Pancreas (tissue), 10 donors: Measurements from ENCODE around the gene MRPS2. TPM values are rescaled to one million over a fixed set of nuclear protein-coding genes. Genes with fewer than 3 reads are reported as not detected.

Experiments used
- ATAC-seq, 4 donors: fragments of 200-7000 bp; cut with Tn5 transposase; one replicate each; pipeline versions ENCODE4 v1.8.0 to v1.9.1; 2020; ENCODE audit warnings: mild to moderate bottlenecking in 4 of 4, moderate library complexity in 4 of 4
- DNase-seq, 6 donors: peaks; one replicate each; pipeline ENCODE4 v3.0.0-alpha.2; 2020
- FAIRE-seq: peaks from 2 replicates; lab custom pipeline; 2012; peaks lifted over from hg19 to GRCh38; lab: Jason Lieb, UNC
- H3K27ac ChIP-seq, 4 donors: fragments of 200-600 bp; sonication (generic); 1 replicate in 3 of 4; 2 replicates in 1 of 4; pipeline versions ENCODE4 v1.5.0 to v1.8.0; 2020
- H3K27me3 ChIP-seq, 4 donors: fragments of 200-600 bp; one replicate each; pipeline ENCODE4 v1.8.0; 2021
- H3K36me3 ChIP-seq, 3 donors: fragments of 200-600 bp; sonication (generic) in 1 of 3; one replicate each; pipeline versions ENCODE4 v1.5.0 to v1.8.0; 2020 to 2021
- H3K4me1 ChIP-seq, 3 donors: fragments of 200-600 bp; one replicate each; pipeline ENCODE4 v1.8.0; 2021
- H3K4me3 ChIP-seq, 4 donors: fragments of 200-600 bp; sonication (generic) in 2 of 4; one replicate each; pipeline versions ENCODE4 v1.5.0 to v1.8.0; 2020 to 2021
- H3K9me3 ChIP-seq, 4 donors: fragments of 200-600 bp; one replicate each; pipeline ENCODE4 v1.8.0; 2021
- CTCF ChIP-seq, 4 donors: fragments of 200-600 bp; sonication (generic) in 3 of 4; IDR thresholded peaks; one replicate each; pipeline versions ENCODE4 v1.5.0 to v1.8.0; 2021; ENCODE audit warnings: antibody characterized with exemption in 4 of 4
- WGBS, 2 donors: extraction: QIAGEN DNeasy Blood & Tissue Kit; methylation state at CpG; one replicate each; pipeline ENCODE4 v1.1.7; 2013; 5-methylcytosine and 5-hydroxymethylcytosine counted together
- intact Hi-C, 3 donors: fragments of 100-400 bp; cut with DNase I; formaldehyde crosslinking; loops; one replicate each; pipeline versions ENCODE4 v1.11.1 to v1.14.2; 2022
- polyA plus RNA-seq, 2 donors: library from polyadenylated mRNA; stranded (reverse); fragments of 200-250 nt; gene quantifications; one replicate each; pipeline ENCODE4 v1.2.3, GENCODE V29; 2013
- total RNA-seq, 6 donors: library from RNA; stranded (reverse); fragmentation: NEBNext Ultra II Directional in 4 of 6; extraction: Animal tissue kit (Norgen Biotek cat#: 25700) in 4 of 6; gene quantifications; one replicate each; pipeline versions ENCODE4 v1.2.1 to v1.2.4, GENCODE V29; 2021 to 2023
- donor health status: healthy with polysubstance abuse.
- donor health status: DM: no; HTN: no; CAD: no; lungs with moderate emphysema.
- donor health status: DM: no; HTN: no; CAD: no.
- donor health status: control.
- donor health status: control.
- donor health status: Bipolar disorder and iron deficiency.
- donor health status: DM: yes; HTN: yes; CAD: no.
- donor health status: DM: no; HTN: no; CAD: no.
- donor health status: DM: no; HTN: no; CAD: no.
- donor health status: DM: yes; HTN: yes; CAD: no.

Gene MRPS2
- total and polyA plus RNA-seq, 8 donors, result 16.0 to 34.9 (median 19.1) TPM

GRCh38 chr9:135502168-135502872 lies 1.8 kb downstream of the MRPS2 start:
- intact Hi-C loops, result no loop called here
- Histone ChIP-seq H3K36me3 (peaks cover 2 to 12% (median 7%) of the 10 kb centered on the region in 3 donors), H3K27me3 (no peaks in the 10 kb centered on the region), H3K4me3 (no peak overlapping the region), H3K9me3 (no peaks in the 10 kb centered on the region), H3K27ac (no peak overlapping the region), H3K4me1 (peaks cover 0 to 11% (median 3%) of the 10 kb centered on the region in 3 donors)
- ATAC-seq, result no peak
- no peak for FAIRE-seq
- peak in 3 of 6 donors; percentile 25 to 57 (median 49) for DNase-seq
- 84 to 88% methylated on average over 15 of the region's 15 CpGs for WGBS, 2 donors
- no peak for TF ChIP-seq CTCF (IDR thresholded peaks at IDR 0.05)

- no peak for TF ChIP-seq CTCF (IDR thresholded peaks at IDR 0.05)
- peaks cover 2 to 12% (median 7%) of the 10 kb centered on the region in 3 donors for H3K36me3 ChIP-seq
- no peaks in the 10 kb centered on the region for H3K9me3 ChIP-seq
- WGBS, 2 donors, result 89 to 95% methylated on average over 16 of the region's 16 CpGs
- no peak overlapping the region for H3K27ac ChIP-seq
- H3K4me1 ChIP-seq, result peaks cover 0 to 11% (median 3%) of the 10 kb centered on the region in 3 donors
- no peak overlapping the region for H3K4me3 ChIP-seq
- intact Hi-C loops, result no loop called here
- no peak for ATAC-seq
- FAIRE-seq, result no peak
- no peaks in the 10 kb centered on the region for H3K27me3 ChIP-seq
- peak in 3 of 6 donors; percentile 24 to 54 (median 44) for DNase-seq
Measured at GRCh38 chr9:135502873-135503321, 2.4 kb downstream of the MRPS2 start.

GRCh38 chr9:135503371-135504261 lies 3.1 kb downstream of the MRPS2 start:
- ATAC-seq, result no peak

More at GRCh38 chr9:135503371-135504261, 3.1 kb downstream of the MRPS2 start:
- peak in 2 of 6 donors; percentile 50 to 62 for DNase-seq
- Histone ChIP-seq H3K4me3 (no peak overlapping the region), H3K9me3 (no peaks in the 10 kb centered on the region), H3K36me3 (peaks cover 2 to 12% (median 7%) of the 10 kb centered on the region in 3 donors), H3K27ac (no peak overlapping the region), H3K27me3 (no peaks in the 10 kb centered on the region), H3K4me1 (peaks cover 0 to 11% (median 3%) of the 10 kb centered on the region in 3 donors)
- intact Hi-C loops, result no loop called here
- no peak for TF ChIP-seq CTCF (IDR thresholded peaks at IDR 0.05)
- 88% methylated on average over 41 of the region's 41 CpGs for WGBS, 2 donors
- FAIRE-seq, result no peak
